SK-N-SH treated with all-trans-retinoic acid at 6 μM for 48 hours (cell line): ENCODE data around the gene S100A5.

Experiments
- ARNTL ChIP-seq: fragments of 450-650 bp; formaldehyde crosslinking; IDR thresholded peaks from 2 replicates; pipeline ENCODE4 v1.5.0; 2020; ENCODE audit warnings: low read depth, mild to moderate bottlenecking, moderate library complexity, borderline replicate concordance
- ESRRG ChIP-seq: fragments of 250-450 bp; sonication (Bioruptor Pico); IDR thresholded peaks from 2 replicates; pipeline ENCODE4 v1.6.1; 2021; ENCODE audit warnings: mild to moderate bottlenecking
- OSR1 ChIP-seq: fragments of 250-450 bp; sonication (Bioruptor Pico); IDR thresholded peaks from 2 replicates; pipeline ENCODE4 v1.8.0; 2022; ENCODE audit warnings: moderate library complexity, mild to moderate bottlenecking, inconsistent platforms
- PPARA ChIP-seq: fragments of 250-450 bp; sonication (Bioruptor Pico); IDR thresholded peaks from 2 replicates; pipeline ENCODE4 v1.5.0; 2020; ENCODE audit warnings: mild to moderate bottlenecking, borderline replicate concordance
- RARB ChIP-seq: fragments of 250-450 bp; sonication (Bioruptor Pico); IDR thresholded peaks from 2 replicates; pipeline ENCODE4 v1.8.0; 2021; ENCODE audit warnings: mild to moderate bottlenecking, moderate library complexity
- SNAI2 ChIP-seq: fragments of 250-450 bp; sonication (Bioruptor Pico); IDR thresholded peaks from 2 replicates; pipeline ENCODE4 v1.5.0; 2020; ENCODE audit warnings: mild to moderate bottlenecking, moderate library complexity
- ZFP3 ChIP-seq: fragments of 250-450 bp; sonication (Bioruptor Pico); IDR thresholded peaks from 2 replicates; pipeline ENCODE4 v1.5.0; 2020; ENCODE audit warnings: mild to moderate bottlenecking, moderate library complexity
- ZFP30 ChIP-seq: fragments of 450-650 bp; formaldehyde crosslinking; IDR thresholded peaks from 2 replicates; pipeline ENCODE4 v1.5.0; 2022; ENCODE audit warnings: mild to moderate bottlenecking, moderate library complexity

GRCh38 chr1:153545067-153546055 lies 4.6 kb upstream of the S100A5 start, which contains the start of gene S100A4:
- no peak for TF ChIP-seq OSR1 (CRISPR knock-in tag)
- TF ChIP-seq PPARA (CRISPR knock-in tag): no peak
- TF ChIP-seq ESRRG (CRISPR knock-in tag): no peak
- TF ChIP-seq ZFP30 (CRISPR knock-in tag): no peak
- no peak for TF ChIP-seq RARB (CRISPR knock-in tag)
- TF ChIP-seq ZFP3 (CRISPR knock-in tag): no peak
- no peak for TF ChIP-seq SNAI2
- no peak for TF ChIP-seq ARNTL (CRISPR knock-in tag)
